Measurements from ENCODE around the gene LTBP1. TPM values are rescaled to one million over a fixed set of nuclear protein-coding genes. Genes with fewer than 3 reads are reported as not detected.
A peak's percentile ranks its signal among the peaks of the same experiment; 100 is the strongest.
"Not testable (repeated sequence)": the region's sequence is repeated elsewhere in the genome, so short reads cannot be mapped to it uniquely, and the experiment has no call there.

LTBP1 gene
- total RNA-seq, 1 donor from 2014 or later = 90.4 TPM

- DNase-seq (ENCODE audit: missing footprints) (no peak), ATAC-seq (peak; percentile 78)
- intact Hi-C loops (cut with DNase I) = loop anchor here (10.0 kb wide), 2 partner anchors 344 to 604 kb away; no protein-coding TSS in a partner anchor
Measured at GRCh38 chr2:33378556-33379210, 431.9 kb downstream of the LTBP1 start.

DNA sequence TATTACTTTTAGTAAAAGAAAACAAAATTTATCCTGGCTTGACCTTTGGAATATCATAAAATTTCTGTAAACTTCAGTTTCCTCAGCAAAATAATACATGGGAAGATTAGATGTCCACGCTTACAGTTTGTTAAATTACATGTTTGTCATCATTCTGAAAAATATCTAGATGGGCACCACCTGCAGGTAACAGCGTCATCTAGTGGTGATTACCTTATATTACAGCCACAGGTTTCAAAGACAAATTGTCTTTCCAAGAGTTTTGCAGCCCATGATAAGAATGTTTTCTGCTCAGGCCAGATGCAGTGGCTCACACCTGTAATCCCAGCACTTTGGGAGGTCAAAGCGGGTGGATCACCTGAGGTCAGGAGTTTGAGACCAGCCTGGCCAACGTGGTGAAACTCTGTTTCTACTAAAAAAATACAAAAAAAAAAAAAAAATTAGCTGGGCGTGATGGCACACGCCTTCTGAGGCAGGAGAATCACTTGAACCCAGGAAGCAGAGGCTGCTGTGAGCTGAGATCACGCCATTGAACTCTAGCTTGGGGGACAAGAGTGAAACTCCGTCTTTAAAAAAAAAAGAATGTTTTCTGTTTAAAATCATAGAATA lies 433.4 kb downstream of the LTBP1 start:
- DNase-seq (ENCODE audit: missing footprints) (no peak), ATAC-seq (no peak)
- intact Hi-C loops (cut with DNase I) = no loop called here

- ATAC-seq (no peak), DNase-seq (ENCODE audit: missing footprints) (no peak)
- intact Hi-C loops (cut with DNase I) = no loop called here
Measured at GRCh38 chr2:33380719-33381118, 434.0 kb downstream of the LTBP1 start.

DNA sequence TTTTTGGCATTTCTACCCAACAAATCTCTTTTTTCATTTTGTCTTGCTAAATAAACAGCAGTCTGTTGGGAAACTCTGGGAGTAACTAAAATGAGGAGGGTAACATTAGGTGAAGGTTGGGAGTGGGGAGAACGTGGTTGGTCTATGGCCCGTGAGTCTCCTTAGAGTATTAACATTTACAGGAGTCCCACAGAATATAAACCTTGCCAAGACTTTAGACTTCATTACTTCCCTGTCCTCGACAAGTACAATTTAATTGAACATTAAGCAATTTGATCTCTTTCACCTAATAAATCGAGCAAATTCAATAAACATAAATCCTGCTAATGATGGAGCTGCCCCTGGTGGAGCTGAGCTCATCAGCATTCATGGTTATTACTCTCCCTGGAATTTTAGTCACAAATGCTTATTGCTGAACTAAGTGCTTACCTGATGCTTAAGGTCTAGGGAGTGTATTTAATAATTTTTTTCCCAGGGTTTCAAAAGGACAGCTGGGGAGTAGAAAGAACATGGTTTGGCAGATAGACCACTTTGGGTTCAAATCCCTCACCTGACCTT lies 434.6 kb downstream of the LTBP1 start:
- intact Hi-C loops (cut with DNase I) = no loop called here
- DNase-seq (ENCODE audit: missing footprints) = no peak
- ATAC-seq = no peak

DNA sequence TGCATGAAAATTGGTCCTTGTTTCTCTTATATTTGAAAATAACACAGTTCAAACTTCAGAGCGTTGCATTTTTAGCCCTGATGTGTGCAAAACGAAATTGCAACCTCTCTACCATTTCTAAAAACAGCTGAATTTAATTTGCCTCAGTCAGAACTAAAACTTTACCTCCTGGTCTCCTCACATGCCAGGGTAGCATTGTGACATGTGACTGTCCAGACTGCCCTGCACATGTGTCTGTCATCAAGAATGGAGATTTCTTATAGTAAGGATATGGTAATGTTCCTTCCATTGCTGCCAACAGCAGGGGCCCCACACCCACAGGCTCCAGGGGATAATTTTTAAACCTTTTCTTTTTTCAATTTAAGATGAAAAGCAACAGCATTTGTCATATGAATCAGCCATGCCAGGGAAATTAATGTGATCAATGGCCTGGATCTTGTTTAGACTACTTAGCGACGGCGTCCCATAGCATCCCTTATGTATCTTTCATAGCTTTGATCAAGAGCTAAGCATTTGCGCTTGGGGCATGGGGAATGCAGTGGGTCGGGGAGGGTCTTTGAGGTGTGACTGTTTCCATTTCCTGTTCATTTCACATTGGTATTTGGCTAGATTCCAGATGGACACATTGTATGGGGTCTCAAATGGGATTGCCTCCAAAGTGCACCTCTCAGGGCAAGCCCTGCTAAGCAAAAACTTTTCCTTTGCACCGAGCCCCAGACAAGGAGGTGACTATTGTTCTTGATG lies 437.3 kb downstream of the LTBP1 start:
- intact Hi-C loops (cut with DNase I) = no loop called here
- ATAC-seq (no peak), DNase-seq (ENCODE audit: missing footprints) (no peak)

- ATAC-seq (no peak), DNase-seq (ENCODE audit: missing footprints) (no peak)
- intact Hi-C loops (cut with DNase I) = no loop called here
Measured at GRCh38 chr2:33384599-33384961, 437.8 kb downstream of the LTBP1 start.

DNA sequence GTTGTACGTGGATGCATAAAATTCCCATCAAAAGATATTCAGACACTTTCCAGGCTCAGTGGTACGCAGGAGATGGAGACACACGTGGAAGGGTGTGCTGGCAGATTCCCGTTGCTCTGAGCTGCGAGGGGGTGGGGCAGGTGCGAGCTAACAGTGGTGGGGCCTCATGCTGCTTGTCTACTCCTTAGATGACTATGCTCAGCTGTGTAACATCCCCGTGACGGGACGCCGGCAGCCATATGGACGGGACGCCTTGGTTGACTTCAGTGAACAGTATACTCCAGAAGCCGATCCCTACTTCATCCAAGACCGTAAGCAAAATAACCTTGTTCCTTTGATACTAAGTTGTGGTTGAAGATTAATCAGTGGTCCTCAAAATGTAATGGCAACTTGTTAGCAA lies 442.2 kb downstream of the LTBP1 start:
- ATAC-seq (no peak), DNase-seq (ENCODE audit: missing footprints) (no peak)

DNA sequence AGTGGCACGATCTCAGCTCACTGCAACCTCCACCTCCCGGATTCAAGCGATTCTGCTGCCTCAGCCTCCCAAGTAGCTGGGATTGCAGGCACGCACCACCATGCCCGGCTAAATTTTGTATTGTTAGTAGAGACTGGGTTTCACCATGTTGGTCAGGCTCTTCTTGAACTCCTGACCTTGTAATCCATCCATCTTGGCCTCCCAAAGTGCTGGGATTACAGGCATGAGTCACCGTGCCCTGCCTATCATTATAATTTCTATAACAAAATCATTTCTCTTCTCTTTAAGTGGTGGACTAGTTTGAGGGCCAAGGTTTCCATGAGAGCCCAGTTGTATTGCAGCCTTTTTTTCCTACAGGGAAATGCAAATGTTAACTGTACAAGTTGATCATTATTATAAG lies 442.9 kb downstream of the LTBP1 start:
- ATAC-seq; DNase-seq (ENCODE audit: missing footprints); intact Hi-C loops (cut with DNase I): not testable (repeated sequence)

More for the DNA sequence above, 442.2 kb downstream of the LTBP1 start:
- intact Hi-C loops (cut with DNase I) = no loop called here

DNA sequence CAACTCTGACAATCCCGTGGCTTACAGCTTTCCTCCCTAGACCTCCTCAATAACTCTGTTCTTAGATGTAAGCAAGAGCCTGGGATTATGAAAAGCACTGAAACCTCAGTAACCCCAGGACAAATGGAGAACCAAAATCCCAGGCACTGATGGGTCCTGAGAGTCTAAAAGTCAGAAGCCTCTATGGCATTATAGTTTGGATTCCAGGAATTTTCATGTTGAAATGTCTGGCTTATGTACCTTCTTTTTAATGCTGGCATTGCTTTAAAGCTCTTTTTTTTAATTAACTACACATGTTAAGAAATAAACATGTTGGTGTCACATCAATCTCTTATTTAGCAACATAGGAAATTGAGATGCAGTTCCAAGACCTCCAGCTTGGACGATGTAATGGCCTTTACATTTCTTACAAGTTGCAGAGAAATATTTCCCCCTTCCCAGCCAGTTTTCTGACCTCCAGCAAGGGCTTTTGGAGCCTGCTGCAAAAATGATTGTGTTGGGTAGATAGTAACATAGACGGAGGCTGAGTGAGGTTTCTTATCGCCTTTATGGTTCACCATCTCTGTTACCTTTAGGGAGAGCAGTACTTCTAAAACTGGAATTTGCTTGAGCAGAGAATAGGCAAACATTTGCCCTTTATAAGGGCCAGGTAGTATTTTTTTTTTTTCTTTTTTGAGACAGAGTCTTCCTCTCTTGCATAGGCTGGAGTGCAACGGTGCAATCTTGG lies 444.9 kb downstream of the LTBP1 start:
- ATAC-seq (peak; percentile 42), DNase-seq (ENCODE audit: missing footprints) (no peak)
- intact Hi-C loops (cut with DNase I) = no loop called here

GRCh38 chr2:33392366-33392765 lies 445.6 kb downstream of the LTBP1 start:
- intact Hi-C loops (cut with DNase I) = no loop called here
- ATAC-seq (no peak), DNase-seq (ENCODE audit: missing footprints) (no peak)

DNA sequence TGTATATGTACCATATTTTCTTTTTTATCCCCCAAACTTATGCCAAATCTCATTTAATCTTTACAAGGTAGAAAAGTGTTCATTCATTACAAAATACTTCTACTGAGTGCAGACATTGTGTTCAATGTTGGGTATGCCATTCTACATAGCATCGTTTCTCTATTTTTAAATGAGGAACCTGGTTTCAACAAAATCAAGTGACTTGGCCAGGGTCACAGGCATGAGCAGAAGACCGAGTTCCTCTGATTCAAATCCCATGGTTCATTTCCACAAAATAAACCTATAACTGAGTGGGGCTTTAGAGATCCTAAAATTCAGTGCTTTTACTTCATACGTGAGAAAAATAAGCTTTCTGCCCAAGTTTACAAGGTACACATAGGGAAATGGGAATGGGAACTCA lies 448.3 kb downstream of the LTBP1 start:
- intact Hi-C loops (cut with DNase I) = no loop called here

GRCh38 chr2:33395655-33396249 lies 449.0 kb downstream of the LTBP1 start:
- intact Hi-C loops (cut with DNase I) = no loop called here
- DNase-seq (ENCODE audit: missing footprints) (no peak), ATAC-seq (no peak)

More for the DNA sequence above, 448.3 kb downstream of the LTBP1 start:
- ATAC-seq = no peak
- DNase-seq (ENCODE audit: missing footprints) = no peak

DNA sequence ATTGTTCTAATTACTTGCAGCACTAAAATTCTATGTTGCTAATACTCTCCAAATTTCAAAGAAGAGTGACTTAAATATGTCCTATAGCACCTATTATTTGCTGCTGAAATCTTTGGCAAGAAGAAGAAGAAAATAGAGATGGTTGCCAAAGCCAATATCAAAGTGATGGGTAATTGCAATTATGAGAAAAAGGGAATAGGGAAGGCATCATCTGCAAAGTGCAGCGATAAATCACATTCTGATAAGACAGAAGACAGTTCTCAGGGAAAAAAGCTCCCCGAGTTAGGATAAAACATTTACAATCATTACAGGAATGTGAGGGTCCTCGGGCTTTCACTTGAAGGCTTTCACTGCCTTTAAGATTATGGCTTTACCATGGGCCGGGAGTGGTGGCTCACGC lies 457.6 kb downstream of the LTBP1 start:
- DNase-seq (ENCODE audit: missing footprints) (no peak), ATAC-seq (no peak)
- intact Hi-C loops (cut with DNase I) = no loop called here

- ATAC-seq = no peak
- intact Hi-C loops (cut with DNase I) = no loop called here
- DNase-seq (ENCODE audit: missing footprints) = no peak
Measured at GRCh38 chr2:33406622-33407021, 459.9 kb downstream of the LTBP1 start.

- intact Hi-C loops (cut with DNase I) = no loop called here
- no peak for ATAC-seq
Measured at GRCh38 chr2:33408109-33408508, 461.4 kb downstream of the LTBP1 start.

GRCh38 chr2:33409417-33409955 lies 462.7 kb downstream of the LTBP1 start:
- DNase-seq (ENCODE audit: missing footprints) (no peak), ATAC-seq (no peak)
- intact Hi-C loops (cut with DNase I) = no loop called here

More at GRCh38 chr2:33408109-33408508, 461.4 kb downstream of the LTBP1 start:
- no peak for DNase-seq (ENCODE audit: missing footprints)

DNA sequence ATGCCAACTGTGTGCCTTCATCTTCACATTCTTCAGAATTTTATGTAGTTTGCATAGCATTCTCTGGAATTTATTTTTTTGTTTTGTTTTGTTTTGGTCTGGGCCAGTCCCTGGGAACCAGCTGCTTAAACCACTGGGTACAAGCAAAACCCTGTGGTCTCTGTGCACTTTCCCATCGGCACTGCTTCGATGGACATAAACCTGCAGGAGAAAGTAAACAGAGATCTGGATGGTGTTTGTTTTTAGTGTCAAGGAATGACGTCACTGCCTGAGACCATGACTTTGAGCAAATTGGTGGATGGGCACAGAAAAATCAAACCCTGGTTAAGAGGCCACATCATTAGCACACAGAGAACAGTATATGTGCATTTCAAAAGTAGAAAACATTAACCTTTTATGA lies 465.0 kb downstream of the LTBP1 start:
- DNase-seq (ENCODE audit: missing footprints) (no peak), ATAC-seq (no peak)
- intact Hi-C loops (cut with DNase I) = loop anchor here (2.0 kb wide), 1 partner anchor 29 kb away; no protein-coding TSS in a partner anchor

- intact Hi-C loops (cut with DNase I) = loop anchor here (2.0 kb wide), 1 partner anchor 28 kb away; no protein-coding TSS in a partner anchor
- peak; percentile 39 for ATAC-seq
- DNase-seq (ENCODE audit: missing footprints) = no peak
Measured at GRCh38 chr2:33412920-33413319, 466.2 kb downstream of the LTBP1 start.
